ENCODE results near the gene DIRAS1. TPM values are rescaled to one million over a fixed set of nuclear protein-coding genes. Genes with fewer than 3 reads are reported as not detected.
"Not testable (repeated sequence)": the region's sequence is repeated elsewhere in the genome, so short reads cannot be mapped to it uniquely, and the experiment has no call there.

The DIRAS1 gene
- total RNA-seq, 1 donor from 2014 or later: 0.71 TPM

- Histone ChIP-seq H3K27ac (no peak overlapping the region), H3K9me3 (no peaks in the 10 kb centered on the region), H3K27me3 (ENCODE audit: low read depth) (no peaks in the 10 kb centered on the region), H3K4me1 (no peaks in the 10 kb centered on the region), H3K4me3 (no peak overlapping the region), H3K36me3 (no peaks in the 10 kb centered on the region)
- DNase-seq (no peak), ATAC-seq (no peak)
- intact Hi-C loops (cut with DNase I): no loop called here
- no peak for TF ChIP-seq CTCF (IDR thresholded peaks at IDR 0.05)
Observed at GRCh38 chr19:2668175-2668763, 52.9 kb downstream of the DIRAS1 start.

- DNase-seq; ATAC-seq; H3K4me3 ChIP-seq; H3K9me3 ChIP-seq; H3K4me1 ChIP-seq; intact Hi-C loops (cut with DNase I); H3K27ac ChIP-seq; H3K27me3 ChIP-seq (ENCODE audit: low read depth); H3K36me3 ChIP-seq: not testable (repeated sequence)
Observed at GRCh38 chr19:2667349-2667748, 53.8 kb downstream of the DIRAS1 start.

GRCh38 chr19:2666344-2666994, 54.7 kb downstream of the DIRAS1 start:
- Histone ChIP-seq H3K27ac (no peak overlapping the region), H3K27me3 (ENCODE audit: low read depth) (no peaks in the 10 kb centered on the region), H3K4me3 (no peak overlapping the region), H3K9me3 (no peaks in the 10 kb centered on the region), H3K36me3 (no peaks in the 10 kb centered on the region), H3K4me1 (no peaks in the 10 kb centered on the region)
- DNase-seq: no peak
- no peak for ATAC-seq
- intact Hi-C loops (cut with DNase I): no loop called here
- no peak for TF ChIP-seq CTCF (IDR thresholded peaks at IDR 0.05)

GRCh38 chr19:2665103-2665502, 56.1 kb downstream of the DIRAS1 start:
- no peak for DNase-seq
- H3K27ac ChIP-seq: no peak overlapping the region
- no peaks in the 10 kb centered on the region for H3K27me3 ChIP-seq (ENCODE audit: low read depth)
- no peaks in the 10 kb centered on the region for H3K9me3 ChIP-seq
- H3K36me3 ChIP-seq: no peaks in the 10 kb centered on the region
- TF ChIP-seq CTCF (IDR thresholded peaks at IDR 0.05): no peak
- H3K4me1 ChIP-seq: no peaks in the 10 kb centered on the region
- no peak for ATAC-seq
- intact Hi-C loops (cut with DNase I): no loop called here
- H3K4me3 ChIP-seq: no peak overlapping the region

Other genes with a start within 250 kb of the DIRAS1 start
- gene GADD45B, start 245.2 kb downstream of the DIRAS1 start, total RNA-seq: 89.9 TPM
- gene GNG7, start 18.7 kb downstream of the DIRAS1 start, total RNA-seq: 6.2 TPM
- gene SLC39A3, start 18.6 kb upstream of the DIRAS1 start, total RNA-seq: 24.4 TPM
- gene SGTA, start 61.9 kb upstream of the DIRAS1 start, total RNA-seq: 41.6 TPM
- gene THOP1, start 64.1 kb upstream of the DIRAS1 start, total RNA-seq: 34.9 TPM
- 4.2 TPM for gene ZNF554, start 98.5 kb upstream of the DIRAS1 start, total RNA-seq
- gene ZNF555, start 120.1 kb upstream of the DIRAS1 start, total RNA-seq: 7.7 TPM
- not detected for gene ZNF556, start 146.0 kb upstream of the DIRAS1 start, total RNA-seq
- 5.1 TPM for gene ZNF57, start 179.6 kb upstream of the DIRAS1 start, total RNA-seq
- gene ZNF77, start 223.6 kb upstream of the DIRAS1 start, total RNA-seq: 5.3 TPM

Data from lower lobe of right lung (tissue), 2 donors.